ENCODE data around the gene TSFM.

DNA sequence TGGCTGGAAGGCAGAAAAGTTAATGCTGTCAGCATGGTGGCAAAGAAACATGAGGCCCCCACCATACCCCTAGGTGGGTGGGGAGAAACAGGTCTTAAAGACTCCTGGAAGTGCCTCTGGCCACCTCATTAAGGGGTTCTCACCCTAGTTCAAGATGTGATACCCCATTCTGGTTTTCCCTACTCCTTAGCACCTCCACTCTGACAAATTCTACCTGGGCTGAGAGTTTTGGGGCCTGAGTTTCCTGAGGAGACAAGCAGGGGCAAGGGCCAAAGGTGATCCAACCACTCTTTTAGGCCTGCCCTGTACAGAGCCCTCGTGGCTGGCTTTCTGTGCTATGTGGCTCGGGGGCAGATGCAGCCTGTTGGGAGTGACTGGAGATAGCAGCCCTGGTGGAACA is 43.8 kb downstream of the TSFM start:
- no peak for TF ChIP-seq CTCF (tag by site-specific recombination; IDR thresholded peaks at IDR 0.05)
- TF ChIP-seq ZEB2 (tag by site-specific recombination; IDR thresholded peaks at IDR 0.05) = no peak
- TF ChIP-seq ZNF221 (tag by site-specific recombination; IDR thresholded peaks at IDR 0.05; ENCODE audit: borderline replicate concordance) = no peak
- no peak for TF ChIP-seq ZSCAN30 (tag by site-specific recombination; IDR thresholded peaks at IDR 0.05)
- TF ChIP-seq ZBTB26 (tag by site-specific recombination; optimal IDR thresholded peaks at IDR 0.05) = no peak
- no peak for TF ChIP-seq ZBTB49 (tag by site-specific recombination; IDR thresholded peaks at IDR 0.05; ENCODE audit: low read depth)
- no peak for TF ChIP-seq PRDM2 (tag by site-specific recombination; IDR thresholded peaks at IDR 0.05; ENCODE audit: borderline replicate concordance)
- no peak for TF ChIP-seq ZBTB11 (tag by site-specific recombination; conservative IDR thresholded peaks at IDR 0.05; ENCODE audit: low read depth)
- no peak for TF ChIP-seq ZNF585B (tag by site-specific recombination; IDR thresholded peaks at IDR 0.05)
- no peak for TF ChIP-seq MYNN (tag by site-specific recombination; IDR thresholded peaks at IDR 0.05; ENCODE audit: borderline replicate concordance)
- no peak for TF ChIP-seq ZNF121 (tag by site-specific recombination; IDR thresholded peaks at IDR 0.05)
- no peak for TF ChIP-seq ZNF350 (tag by site-specific recombination; IDR thresholded peaks at IDR 0.05)
- no peak for TF ChIP-seq ZNF777 (tag by site-specific recombination; IDR thresholded peaks at IDR 0.05; ENCODE audit: borderline replicate concordance)
- no peak for TF ChIP-seq ZNF398 (tag by site-specific recombination; IDR thresholded peaks at IDR 0.05)

Measured in HEK293 (cell line).